ENCODE results near the gene PRKCA.

PRKCA gene

GRCh38 chr17:66630379-66630778 lies 328.0 kb downstream of the PRKCA start:
- WGBS (ENCODE audit: extremely low coverage, insufficient coverage, insufficient read length), result no CpG with 5 or more reads among the region's 2 CpGs
- Histone ChIP-seq H2AK5ac (ENCODE audit: low read length) (no peak overlapping the region), H3K4me1 (ENCODE audit: control insufficient read depth in 1 of 2, insufficient read depth in 2 of 2, low read length in 2 of 2) (no peaks in the 10 kb centered on the region), H2BK120ac (ENCODE audit: insufficient read depth, low read length, poor library complexity) (no peak overlapping the region), H3K4ac (ENCODE audit: low read depth, low read length) (no peak overlapping the region), H3K27ac (ENCODE audit: low read depth, low read length) (no peak overlapping the region), H3K79me2 (ENCODE audit: control insufficient read depth, insufficient read depth, low read length, poor library complexity) (no peaks in the 10 kb centered on the region), H3K23ac (ENCODE audit: low read length) (no peak overlapping the region), H3K9ac (ENCODE audit: low read length) (no peak overlapping the region), H3K36me3 (ENCODE audit: control insufficient read depth in 1 of 2, insufficient read depth in 2 of 2, low read length in 2 of 2) (no peaks in the 10 kb centered on the region), H2AFZ (ENCODE audit: insufficient read depth, low read length, poor library complexity) (no peak overlapping the region), H3K14ac (ENCODE audit: low read length) (no peak overlapping the region), H3K18ac (ENCODE audit: low read length) (no peak overlapping the region), H4K91ac (ENCODE audit: low read depth, low read length) (no peak overlapping the region), H3K79me1 (ENCODE audit: low read length) (no peaks in the 10 kb centered on the region), H4K12ac (ENCODE audit: low read depth, low read length) (no peak overlapping the region), H3K4me3 (ENCODE audit: low read depth, low read length) (no peak overlapping the region), H4K8ac (ENCODE audit: low read depth, low read length) (no peak overlapping the region), H2BK12ac (ENCODE audit: low read length) (no peak overlapping the region), H2BK5ac (ENCODE audit: low read depth, low read length, poor library complexity) (no peak overlapping the region), H3K27me3 (ENCODE audit: insufficient read depth, low read length) (no peaks in the 10 kb centered on the region), H3K4me2 (ENCODE audit: low read length) (no peak overlapping the region), H3K9me3 (ENCODE audit: insufficient read depth, low read depth, low read length) (no peaks in the 10 kb centered on the region)
- no peak for DNase-seq

- no peak for DNase-seq
- H3K23ac ChIP-seq (ENCODE audit: low read length), result no peak overlapping the region
- H3K14ac ChIP-seq (ENCODE audit: low read length), result no peak overlapping the region
- no peak overlapping the region for H3K4ac ChIP-seq (ENCODE audit: low read depth, low read length)
- H3K18ac ChIP-seq (ENCODE audit: low read length), result no peak overlapping the region
- no peaks in the 10 kb centered on the region for H3K36me3 ChIP-seq (ENCODE audit: control insufficient read depth in 1 of 2, insufficient read depth in 2 of 2, low read length in 2 of 2)
- no peaks in the 10 kb centered on the region for H3K79me1 ChIP-seq (ENCODE audit: low read length)
- no peaks in the 10 kb centered on the region for H3K79me2 ChIP-seq (ENCODE audit: control insufficient read depth, insufficient read depth, low read length, poor library complexity)
- H3K4me3 ChIP-seq (ENCODE audit: low read depth, low read length), result no peak overlapping the region
- H3K4me1 ChIP-seq (ENCODE audit: control insufficient read depth in 1 of 2, insufficient read depth in 2 of 2, low read length in 2 of 2), result no peaks in the 10 kb centered on the region
- H3K9ac ChIP-seq (ENCODE audit: low read length), result no peak overlapping the region
- no peak overlapping the region for H2BK120ac ChIP-seq (ENCODE audit: insufficient read depth, low read length, poor library complexity)
- H4K91ac ChIP-seq (ENCODE audit: low read depth, low read length), result no peak overlapping the region
- H3K27me3 ChIP-seq (ENCODE audit: insufficient read depth, low read length), result no peaks in the 10 kb centered on the region
- no peak overlapping the region for H4K12ac ChIP-seq (ENCODE audit: low read depth, low read length)
- WGBS (ENCODE audit: extremely low coverage, insufficient coverage, insufficient read length), result no CpG with 5 or more reads among the region's 3 CpGs
- no peaks in the 10 kb centered on the region for H3K9me3 ChIP-seq (ENCODE audit: insufficient read depth, low read depth, low read length)
- no peak overlapping the region for H2BK12ac ChIP-seq (ENCODE audit: low read length)
- no peak overlapping the region for H2AK5ac ChIP-seq (ENCODE audit: low read length)
- no peak overlapping the region for H3K27ac ChIP-seq (ENCODE audit: low read depth, low read length)
- H2AFZ ChIP-seq (ENCODE audit: insufficient read depth, low read length, poor library complexity), result no peak overlapping the region
- no peak overlapping the region for H3K4me2 ChIP-seq (ENCODE audit: low read length)
- no peak overlapping the region for H2BK5ac ChIP-seq (ENCODE audit: low read depth, low read length, poor library complexity)
- H4K8ac ChIP-seq (ENCODE audit: low read depth, low read length), result no peak overlapping the region
Observed at GRCh38 chr17:66630828-66631472, 328.5 kb downstream of the PRKCA start.

GRCh38 chr17:66632731-66633130 lies 330.3 kb downstream of the PRKCA start:
- no peak overlapping the region for H2AFZ ChIP-seq (ENCODE audit: insufficient read depth, low read length, poor library complexity)
- no peak overlapping the region for H3K14ac ChIP-seq (ENCODE audit: low read length)
- H3K18ac ChIP-seq (ENCODE audit: low read length), result no peak overlapping the region
- H4K91ac ChIP-seq (ENCODE audit: low read depth, low read length), result no peak overlapping the region
- H3K4me1 ChIP-seq (ENCODE audit: control insufficient read depth in 1 of 2, insufficient read depth in 2 of 2, low read length in 2 of 2), result no peaks in the 10 kb centered on the region
- H2BK120ac ChIP-seq (ENCODE audit: insufficient read depth, low read length, poor library complexity), result no peak overlapping the region
- no peaks in the 10 kb centered on the region for H3K79me1 ChIP-seq (ENCODE audit: low read length)
- no peak overlapping the region for H3K4me2 ChIP-seq (ENCODE audit: low read length)
- no peaks in the 10 kb centered on the region for H3K27me3 ChIP-seq (ENCODE audit: insufficient read depth, low read length)
- H3K4ac ChIP-seq (ENCODE audit: low read depth, low read length), result no peak overlapping the region
- no peaks in the 10 kb centered on the region for H3K9me3 ChIP-seq (ENCODE audit: insufficient read depth, low read depth, low read length)
- H2BK12ac ChIP-seq (ENCODE audit: low read length), result no peak overlapping the region
- H3K4me3 ChIP-seq (ENCODE audit: low read depth, low read length), result no peak overlapping the region
- no CpG with 5 or more reads among the region's 3 CpGs for WGBS (ENCODE audit: extremely low coverage, insufficient coverage, insufficient read length)
- no peaks in the 10 kb centered on the region for H3K79me2 ChIP-seq (ENCODE audit: control insufficient read depth, insufficient read depth, low read length, poor library complexity)
- DNase-seq, result peak in 1 of 2 donors; percentile 9
- H2BK5ac ChIP-seq (ENCODE audit: low read depth, low read length, poor library complexity), result no peak overlapping the region
- no peaks in the 10 kb centered on the region for H3K36me3 ChIP-seq (ENCODE audit: control insufficient read depth in 1 of 2, insufficient read depth in 2 of 2, low read length in 2 of 2)
- H4K8ac ChIP-seq (ENCODE audit: low read depth, low read length), result no peak overlapping the region
- no peak overlapping the region for H3K9ac ChIP-seq (ENCODE audit: low read length)
- no peak overlapping the region for H3K23ac ChIP-seq (ENCODE audit: low read length)
- no peak overlapping the region for H3K27ac ChIP-seq (ENCODE audit: low read depth, low read length)
- H4K12ac ChIP-seq (ENCODE audit: low read depth, low read length), result no peak overlapping the region
- no peak overlapping the region for H2AK5ac ChIP-seq (ENCODE audit: low read length)

- Histone ChIP-seq H3K23ac (ENCODE audit: low read length) (no peak overlapping the region), H2BK12ac (ENCODE audit: low read length) (no peak overlapping the region), H3K27ac (ENCODE audit: low read depth, low read length) (no peak overlapping the region), H3K4ac (ENCODE audit: low read depth, low read length) (no peak overlapping the region), H2BK5ac (ENCODE audit: low read depth, low read length, poor library complexity) (no peak overlapping the region), H4K12ac (ENCODE audit: low read depth, low read length) (no peak overlapping the region), H3K18ac (ENCODE audit: low read length) (no peak overlapping the region), H2BK120ac (ENCODE audit: insufficient read depth, low read length, poor library complexity) (no peak overlapping the region), H4K8ac (ENCODE audit: low read depth, low read length) (no peak overlapping the region), H3K27me3 (ENCODE audit: insufficient read depth, low read length) (no peaks in the 10 kb centered on the region), H3K9ac (ENCODE audit: low read length) (no peak overlapping the region), H4K91ac (ENCODE audit: low read depth, low read length) (no peak overlapping the region), H3K4me1 (ENCODE audit: control insufficient read depth in 1 of 2, insufficient read depth in 2 of 2, low read length in 2 of 2) (no peaks in the 10 kb centered on the region), H3K36me3 (ENCODE audit: control insufficient read depth in 1 of 2, insufficient read depth in 2 of 2, low read length in 2 of 2) (no peaks in the 10 kb centered on the region), H3K4me3 (ENCODE audit: low read depth, low read length) (no peak overlapping the region), H3K4me2 (ENCODE audit: low read length) (no peak overlapping the region), H2AFZ (ENCODE audit: insufficient read depth, low read length, poor library complexity) (no peak overlapping the region), H3K79me1 (ENCODE audit: low read length) (no peaks in the 10 kb centered on the region), H3K9me3 (ENCODE audit: insufficient read depth, low read depth, low read length) (no peaks in the 10 kb centered on the region), H3K14ac (ENCODE audit: low read length) (no peak overlapping the region), H3K79me2 (ENCODE audit: control insufficient read depth, insufficient read depth, low read length, poor library complexity) (no peaks in the 10 kb centered on the region), H2AK5ac (ENCODE audit: low read length) (no peak overlapping the region)
- no CpG with 5 or more reads among the region's 3 CpGs for WGBS (ENCODE audit: extremely low coverage, insufficient coverage, insufficient read length)
- peak in 1 of 2 donors; percentile 2 for DNase-seq
Observed at GRCh38 chr17:66633317-66633965, 331.0 kb downstream of the PRKCA start.

Data from trophoblast cell (in vitro differentiated cells and primary cell).